ENCODE measurements around the gene ZSWIM4.
A peak's percentile ranks its signal among the peaks of the same experiment; 100 is the strongest.

Gene ZSWIM4

GRCh38 chr19:13812544-13812943 lies 17.3 kb downstream of the ZSWIM4 start:
- Histone ChIP-seq H3K9me3 (ENCODE audit: control insufficient read depth in 2 of 2, low read length in 2 of 2) (no peaks in the 10 kb centered on the region), H3K4me3 (ENCODE audit: low read length in 2 of 2) (no peak overlapping the region), H3K36me3 (ENCODE audit: control insufficient read depth in 2 of 2, insufficient read depth in 2 of 2, low read length in 2 of 2) (peaks cover 0 to 4% of the 10 kb centered on the region in 2 donors), H3K4me1 (ENCODE audit: control insufficient read depth, insufficient read depth, low read length) (peaks cover 2% of the 10 kb centered on the region), H3K9ac (ENCODE audit: low read length in 2 of 2) (no peak overlapping the region), H3K27ac (ENCODE audit: low read length) (no peak overlapping the region), H3K27me3 (ENCODE audit: control insufficient read depth in 1 of 2, insufficient read depth in 2 of 2, low read length in 2 of 2) (no peaks in the 10 kb centered on the region)

GRCh38 chr19:13813147-13813546 lies 17.9 kb downstream of the ZSWIM4 start:
- Histone ChIP-seq H3K27ac (ENCODE audit: low read length) (no peak overlapping the region), H3K4me3 (ENCODE audit: low read length in 2 of 2) (no peak overlapping the region), H3K36me3 (ENCODE audit: control insufficient read depth in 2 of 2, insufficient read depth in 2 of 2, low read length in 2 of 2) (peaks cover 0 to 4% of the 10 kb centered on the region in 2 donors), H3K9me3 (ENCODE audit: control insufficient read depth in 2 of 2, low read length in 2 of 2) (no peaks in the 10 kb centered on the region), H3K27me3 (ENCODE audit: control insufficient read depth in 1 of 2, insufficient read depth in 2 of 2, low read length in 2 of 2) (no peaks in the 10 kb centered on the region), H3K4me1 (ENCODE audit: control insufficient read depth, insufficient read depth, low read length) (peaks cover 7% of the 10 kb centered on the region), H3K9ac (ENCODE audit: low read length in 2 of 2) (no peak overlapping the region)

GRCh38 chr19:13814550-13814949 lies 19.3 kb downstream of the ZSWIM4 start:
- Histone ChIP-seq H3K9me3 (ENCODE audit: control insufficient read depth in 2 of 2, low read length in 2 of 2) (no peaks in the 10 kb centered on the region), H3K4me1 (ENCODE audit: control insufficient read depth, insufficient read depth, low read length) (peaks cover 7% of the 10 kb centered on the region), H3K27ac (ENCODE audit: low read length) (no peak overlapping the region), H3K4me3 (ENCODE audit: low read length in 2 of 2) (no peak overlapping the region), H3K36me3 (ENCODE audit: control insufficient read depth in 2 of 2, insufficient read depth in 2 of 2, low read length in 2 of 2) (peaks cover 0 to 3% of the 10 kb centered on the region in 2 donors), H3K27me3 (ENCODE audit: control insufficient read depth in 1 of 2, insufficient read depth in 2 of 2, low read length in 2 of 2) (no peaks in the 10 kb centered on the region), H3K9ac (ENCODE audit: low read length in 2 of 2) (no peak overlapping the region)

- no peaks in the 10 kb centered on the region for H3K27me3 ChIP-seq (ENCODE audit: control insufficient read depth in 1 of 2, insufficient read depth in 2 of 2, low read length in 2 of 2)
Measured at GRCh38 chr19:13817018-13817614, 21.9 kb downstream of the ZSWIM4 start.

GRCh38 chr19:13817615-13818371 lies 22.6 kb downstream of the ZSWIM4 start:
- Histone ChIP-seq H3K9ac (ENCODE audit: low read length in 2 of 2) (no peak overlapping the region), H3K4me3 (ENCODE audit: low read length in 2 of 2) (peak overlapping the region in 1 of 2 donors; percentile 49), H3K9me3 (ENCODE audit: control insufficient read depth in 2 of 2, low read length in 2 of 2) (no peaks in the 10 kb centered on the region), H3K36me3 (ENCODE audit: control insufficient read depth in 2 of 2, insufficient read depth in 2 of 2, low read length in 2 of 2) (peaks cover 0 to 2% of the 10 kb centered on the region in 2 donors), H3K27me3 (ENCODE audit: control insufficient read depth in 1 of 2, insufficient read depth in 2 of 2, low read length in 2 of 2) (no peaks in the 10 kb centered on the region), H3K27ac (ENCODE audit: low read length) (no peak overlapping the region), H3K4me1 (ENCODE audit: control insufficient read depth, insufficient read depth, low read length) (peaks cover 7% of the 10 kb centered on the region)

More at GRCh38 chr19:13817018-13817614, 21.9 kb downstream of the ZSWIM4 start:
- peaks cover 0 to 2% of the 10 kb centered on the region in 2 donors for H3K36me3 ChIP-seq (ENCODE audit: control insufficient read depth in 2 of 2, insufficient read depth in 2 of 2, low read length in 2 of 2)
- H3K27ac ChIP-seq (ENCODE audit: low read length), result no peak overlapping the region
- H3K4me1 ChIP-seq (ENCODE audit: control insufficient read depth, insufficient read depth, low read length), result peaks cover 7% of the 10 kb centered on the region
- no peak overlapping the region for H3K9ac ChIP-seq (ENCODE audit: low read length in 2 of 2)
- H3K9me3 ChIP-seq (ENCODE audit: control insufficient read depth in 2 of 2, low read length in 2 of 2), result no peaks in the 10 kb centered on the region
- no peak overlapping the region for H3K4me3 ChIP-seq (ENCODE audit: low read length in 2 of 2)

GRCh38 chr19:13819238-13819637 lies 24.0 kb downstream of the ZSWIM4 start:
- peaks cover 0 to 3% of the 10 kb centered on the region in 2 donors for H3K36me3 ChIP-seq (ENCODE audit: control insufficient read depth in 2 of 2, insufficient read depth in 2 of 2, low read length in 2 of 2)
- H3K27ac ChIP-seq (ENCODE audit: low read length), result no peak overlapping the region
- H3K4me1 ChIP-seq (ENCODE audit: control insufficient read depth, insufficient read depth, low read length), result peaks cover 15% of the 10 kb centered on the region
- H3K9ac ChIP-seq (ENCODE audit: low read length in 2 of 2), result no peak overlapping the region
- H3K4me3 ChIP-seq (ENCODE audit: low read length in 2 of 2), result no peak overlapping the region
- H3K27me3 ChIP-seq (ENCODE audit: control insufficient read depth in 1 of 2, insufficient read depth in 2 of 2, low read length in 2 of 2), result no peaks in the 10 kb centered on the region
- no peaks in the 10 kb centered on the region for H3K9me3 ChIP-seq (ENCODE audit: control insufficient read depth in 2 of 2, low read length in 2 of 2)

- Histone ChIP-seq H3K36me3 (ENCODE audit: control insufficient read depth in 2 of 2, insufficient read depth in 2 of 2, low read length in 2 of 2) (peaks cover 0 to 3% of the 10 kb centered on the region in 2 donors), H3K27ac (ENCODE audit: low read length) (no peak overlapping the region)
Measured at GRCh38 chr19:13821292-13821691, 26.0 kb downstream of the ZSWIM4 start.

GRCh38 chr19:13823256-13823655 lies 28.0 kb downstream of the ZSWIM4 start:
- Histone ChIP-seq H3K27me3 (ENCODE audit: control insufficient read depth in 1 of 2, insufficient read depth in 2 of 2, low read length in 2 of 2) (no peaks in the 10 kb centered on the region), H3K4me3 (ENCODE audit: low read length in 2 of 2) (no peak overlapping the region), H3K9ac (ENCODE audit: low read length in 2 of 2) (no peak overlapping the region), H3K36me3 (ENCODE audit: control insufficient read depth in 2 of 2, insufficient read depth in 2 of 2, low read length in 2 of 2) (peaks cover 0 to 3% of the 10 kb centered on the region in 2 donors), H3K4me1 (ENCODE audit: control insufficient read depth, insufficient read depth, low read length) (peaks cover 8% of the 10 kb centered on the region), H3K27ac (ENCODE audit: low read length) (no peak overlapping the region), H3K9me3 (ENCODE audit: control insufficient read depth in 2 of 2, low read length in 2 of 2) (no peaks in the 10 kb centered on the region)

More at GRCh38 chr19:13821292-13821691, 26.0 kb downstream of the ZSWIM4 start:
- H3K9ac ChIP-seq (ENCODE audit: low read length in 2 of 2), result no peak overlapping the region
- peaks cover 15% of the 10 kb centered on the region for H3K4me1 ChIP-seq (ENCODE audit: control insufficient read depth, insufficient read depth, low read length)
- H3K4me3 ChIP-seq (ENCODE audit: low read length in 2 of 2), result no peak overlapping the region
- H3K27me3 ChIP-seq (ENCODE audit: control insufficient read depth in 1 of 2, insufficient read depth in 2 of 2, low read length in 2 of 2), result no peaks in the 10 kb centered on the region
- no peaks in the 10 kb centered on the region for H3K9me3 ChIP-seq (ENCODE audit: control insufficient read depth in 2 of 2, low read length in 2 of 2)

- Histone ChIP-seq H3K27me3 (ENCODE audit: control insufficient read depth in 1 of 2, insufficient read depth in 2 of 2, low read length in 2 of 2) (no peaks in the 10 kb centered on the region), H3K9ac (ENCODE audit: low read length in 2 of 2) (no peak overlapping the region), H3K4me3 (ENCODE audit: low read length in 2 of 2) (no peak overlapping the region), H3K36me3 (ENCODE audit: control insufficient read depth in 2 of 2, insufficient read depth in 2 of 2, low read length in 2 of 2) (peaks cover 0 to 3% of the 10 kb centered on the region in 2 donors), H3K27ac (ENCODE audit: low read length) (no peak overlapping the region), H3K9me3 (ENCODE audit: control insufficient read depth in 2 of 2, low read length in 2 of 2) (no peaks in the 10 kb centered on the region), H3K4me1 (ENCODE audit: control insufficient read depth, insufficient read depth, low read length) (peaks cover 8% of the 10 kb centered on the region)
Measured at GRCh38 chr19:13823901-13824300, 28.7 kb downstream of the ZSWIM4 start.

GRCh38 chr19:13824703-13825102 lies 29.5 kb downstream of the ZSWIM4 start:
- no peak overlapping the region for H3K4me3 ChIP-seq (ENCODE audit: low read length in 2 of 2)
- no peak overlapping the region for H3K9ac ChIP-seq (ENCODE audit: low read length in 2 of 2)
- peaks cover 8% of the 10 kb centered on the region for H3K4me1 ChIP-seq (ENCODE audit: control insufficient read depth, insufficient read depth, low read length)
- H3K36me3 ChIP-seq (ENCODE audit: control insufficient read depth in 2 of 2, insufficient read depth in 2 of 2, low read length in 2 of 2), result peaks cover 0 to 3% of the 10 kb centered on the region in 2 donors
- no peaks in the 10 kb centered on the region for H3K27me3 ChIP-seq (ENCODE audit: control insufficient read depth in 1 of 2, insufficient read depth in 2 of 2, low read length in 2 of 2)
- H3K9me3 ChIP-seq (ENCODE audit: control insufficient read depth in 2 of 2, low read length in 2 of 2), result no peaks in the 10 kb centered on the region
- no peak overlapping the region for H3K27ac ChIP-seq (ENCODE audit: low read length)
